RWPE1 (cell line): ENCODE results near the gene SMAP2.
"Not testable (repeated sequence)": the region's sequence is repeated elsewhere in the genome, so short reads cannot be mapped to it uniquely, and the experiment has no call there.

ENCODE experiments used
- CTCF ChIA-PET: fragments of 350-600 bp; sonication (Branson Sonifier 250); formaldehyde crosslinking; extraction: SDS; loops from one replicate; lab custom pipeline; 2021; lab: Yijun Ruan, JAX
- POLR2A ChIA-PET: fragments of 400-600 bp; formaldehyde crosslinking; extraction: SDS; loops from one replicate; lab custom pipeline; 2020; ENCODE audit warnings: antibody characterized with exemption; ENCODE audit not compliant: low non-redundant PET; lab: Yijun Ruan, JAX
- DNase-seq: peaks from one replicate; pipeline ENCODE4 v3.0.0; 2012; ENCODE audit warnings: low spot score
- H3K27ac ChIP-seq: fragments of 450-650 bp; 2 replicates; pipeline ENCODE4 v1.5.1; 2017
- CTCF ChIP-seq: fragments of 450-650 bp; conservative IDR thresholded peaks from 2 replicates; pipeline ENCODE4 v1.5.1; 2017; ENCODE audit warnings: low read depth, mild to moderate bottlenecking

SMAP2 gene

GRCh38 chr1:40385437-40386358, 12.2 kb downstream of the SMAP2 start:
- ChIA-PET POLR2A (interaction anchor here (0.7 kb wide), 1 partner anchor 122 kb away, joined by 3 read pairs; no protein-coding TSS in a partner anchor), CTCF (interaction anchor here (1.2 to 1.8 kb wide), 2 partner anchors 47 kb away, joined by 4 to 7 read pairs; no protein-coding TSS in a partner anchor)
- no peak for DNase-seq
- TF ChIP-seq CTCF = no peak
- H3K27ac ChIP-seq = no peak overlapping the region

GRCh38 chr1:40386359-40386723, 12.8 kb downstream of the SMAP2 start:
- CTCF ChIA-PET = interaction anchor here (1.0 to 1.2 kb wide), 2 partner anchors 13 to 48 kb away, joined by 3 to 7 read pairs; partner anchors contain the start of gene SMAP2

GRCh38 chr1:40386796-40387195, 13.3 kb downstream of the SMAP2 start:
- H3K27ac ChIP-seq = no peak overlapping the region

More at GRCh38 chr1:40386359-40386723, 12.8 kb downstream of the SMAP2 start:
- POLR2A ChIA-PET = no interaction called here
- TF ChIP-seq CTCF = no peak
- DNase-seq = no peak
- H3K27ac ChIP-seq = no peak overlapping the region

GRCh38 chr1:40387381-40388306, 14.1 kb downstream of the SMAP2 start:
- DNase-seq, H3K27ac ChIP-seq, POLR2A ChIA-PET: not testable (repeated sequence)
- CTCF ChIA-PET = interaction anchor here (0.6 to 1.1 kb wide), 3 partner anchors 14 to 72 kb away, joined by 3 to 4 read pairs (median 3); partner anchors contain the start of gene SMAP2

More at GRCh38 chr1:40386796-40387195, 13.3 kb downstream of the SMAP2 start:
- no peak for DNase-seq
- ChIA-PET POLR2A (no interaction called here), CTCF (interaction anchor here (0.6 to 1.2 kb wide), 3 partner anchors 13 to 52 kb away, joined by 3 to 7 read pairs (median 4); partner anchors contain the start of gene SMAP2)
- no peak for TF ChIP-seq CTCF

- POLR2A ChIA-PET, H3K27ac ChIP-seq, DNase-seq: not testable (repeated sequence)
- CTCF ChIA-PET = interaction anchor here (0.6 to 1.1 kb wide), 2 partner anchors 73 to 239 kb away, joined by 3 to 4 read pairs; no protein-coding TSS in a partner anchor
Measured at GRCh38 chr1:40388456-40389321, 15.2 kb downstream of the SMAP2 start.

- no peak for TF ChIP-seq CTCF
- POLR2A ChIA-PET = no interaction called here
- H3K27ac ChIP-seq = no peak overlapping the region
- DNase-seq = no peak
- CTCF ChIA-PET = interaction anchor here (0.6 kb wide), 1 partner anchor 240 kb away, joined by 4 read pairs; no protein-coding TSS in a partner anchor
Measured at GRCh38 chr1:40389322-40389803, 15.8 kb downstream of the SMAP2 start.
